GM18873 (cell line): ENCODE measurements around the gene TTLL5.

Source experiments
- ATAC-seq: cut with Tn5 transposase; IDR thresholded peaks from one replicate; pipeline ENCODE4 v1.9.1; 2021; ENCODE audit warnings: mild to moderate bottlenecking, moderate library complexity, moderate number of reproducible peaks; ENCODE audit not compliant: unreplicated experiment, low FRiP score

TTLL5 gene

DNA sequence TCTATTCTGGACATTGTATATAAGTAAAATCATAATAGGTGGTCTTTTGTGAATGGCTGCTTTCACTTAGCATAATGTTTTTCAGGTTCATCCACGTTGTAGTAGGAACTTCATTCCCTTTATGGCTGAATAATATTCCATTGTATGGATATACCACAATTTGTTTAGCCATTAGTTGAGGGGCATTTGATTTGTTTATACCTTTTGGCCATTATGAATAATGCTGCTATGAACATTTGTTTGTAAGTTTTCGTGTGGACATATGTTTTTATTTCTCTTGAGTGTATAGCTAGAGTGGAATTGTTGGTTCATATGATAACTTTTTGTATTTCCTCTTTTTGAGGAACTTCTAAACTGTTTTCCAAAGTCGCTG is 123.3 kb downstream of the TTLL5 start:
- no peak for ATAC-seq

- ATAC-seq = no peak
Observed at GRCh38 chr14:75793806-75794205, 132.8 kb downstream of the TTLL5 start.

- ATAC-seq = no peak
Observed at GRCh38 chr14:75794615-75795038, 133.6 kb downstream of the TTLL5 start.

GRCh38 chr14:75800792-75801191 is 139.7 kb downstream of the TTLL5 start:
- ATAC-seq = no peak

GRCh38 chr14:75802486-75802885 is 141.4 kb downstream of the TTLL5 start:
- no peak for ATAC-seq

GRCh38 chr14:75803765-75804164 is 142.7 kb downstream of the TTLL5 start:
- no peak for ATAC-seq

- no peak for ATAC-seq
Observed at GRCh38 chr14:75804570-75805275, 143.7 kb downstream of the TTLL5 start.

DNA sequence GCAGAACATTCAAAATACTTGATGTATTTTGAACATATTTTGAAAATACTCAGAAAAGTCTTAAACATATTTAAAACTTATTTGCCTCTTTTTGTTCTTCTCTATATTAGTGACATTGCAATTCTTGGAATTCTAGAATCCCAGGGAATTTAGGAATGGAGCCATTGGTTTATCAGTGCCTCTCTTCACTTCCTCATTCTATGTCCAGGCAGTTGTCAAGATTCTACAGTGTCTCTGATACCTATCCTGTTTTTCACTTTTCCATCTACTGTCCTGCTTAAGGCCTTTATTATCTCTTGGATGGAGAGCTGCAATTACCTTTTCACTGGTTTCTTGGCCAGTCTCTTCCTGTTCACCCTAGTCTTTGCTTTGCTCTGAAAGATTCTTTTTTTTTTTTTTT is 144.6 kb downstream of the TTLL5 start:
- ATAC-seq = no peak

DNA sequence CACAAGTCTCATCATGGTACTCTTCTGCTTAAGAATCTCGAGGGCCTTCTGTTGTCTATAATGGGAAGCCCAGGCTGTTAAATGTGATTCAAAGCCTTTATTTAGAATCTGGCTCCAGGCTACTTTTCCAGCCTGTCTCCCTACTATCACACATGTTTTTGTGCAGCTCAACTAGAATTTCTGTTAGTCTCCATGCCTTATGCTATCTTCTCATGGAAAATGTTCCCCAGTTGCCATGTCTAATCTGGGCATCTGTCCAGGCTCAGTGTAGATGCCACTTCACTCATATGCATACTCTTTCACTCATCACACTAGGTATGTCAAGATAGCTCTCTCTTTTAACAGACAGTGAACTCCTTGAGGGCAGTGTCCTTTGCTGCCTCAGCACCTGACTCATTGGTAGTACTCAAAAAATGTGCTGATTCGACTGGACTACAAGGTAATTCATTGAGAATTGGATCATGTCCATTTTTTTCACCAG is 145.3 kb downstream of the TTLL5 start:
- no peak for ATAC-seq

- ATAC-seq = no peak
Observed at GRCh38 chr14:75807667-75808360, 146.8 kb downstream of the TTLL5 start.

- no peak for ATAC-seq
Observed at GRCh38 chr14:75811136-75811829, 150.2 kb downstream of the TTLL5 start.

DNA sequence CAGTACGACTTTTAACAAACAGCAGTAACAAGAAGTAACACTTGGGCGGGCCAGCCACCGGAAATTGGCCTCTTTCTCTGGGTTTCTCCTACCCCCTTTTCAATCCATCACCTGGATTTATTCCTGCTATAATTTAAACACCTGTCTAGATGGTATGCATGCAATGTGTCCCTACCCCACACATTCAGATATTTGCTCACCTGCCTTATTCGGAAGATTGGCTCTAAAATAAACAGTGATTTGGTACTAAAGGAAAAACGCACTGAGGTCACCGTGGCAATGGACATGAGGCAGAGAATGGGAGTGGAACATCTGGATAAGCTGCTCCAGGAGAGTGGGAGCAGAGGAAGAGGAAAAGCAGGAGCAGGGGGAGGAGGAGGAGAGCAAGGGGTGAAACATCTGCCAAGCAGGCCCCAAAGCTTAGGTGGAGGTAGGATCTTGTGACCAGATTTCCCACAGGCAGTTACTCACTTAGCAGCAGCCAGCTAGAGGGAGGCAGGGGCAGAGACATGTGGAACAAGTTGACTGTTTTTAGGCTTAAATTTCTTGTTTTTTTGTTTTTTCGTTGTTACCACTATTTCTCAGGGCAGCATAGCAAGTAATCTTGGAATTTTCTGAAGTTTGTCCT is 150.9 kb downstream of the TTLL5 start:
- ATAC-seq = no peak

- no peak for ATAC-seq
Observed at GRCh38 chr14:75812622-75813021, 151.6 kb downstream of the TTLL5 start.

- no peak for ATAC-seq
Observed at GRCh38 chr14:75820761-75821160, 159.7 kb downstream of the TTLL5 start.

- no peak for ATAC-seq
Observed at GRCh38 chr14:75821831-75822521, 160.9 kb downstream of the TTLL5 start.

- no peak for ATAC-seq
Observed at GRCh38 chr14:75822522-75823141, 161.6 kb downstream of the TTLL5 start.

DNA sequence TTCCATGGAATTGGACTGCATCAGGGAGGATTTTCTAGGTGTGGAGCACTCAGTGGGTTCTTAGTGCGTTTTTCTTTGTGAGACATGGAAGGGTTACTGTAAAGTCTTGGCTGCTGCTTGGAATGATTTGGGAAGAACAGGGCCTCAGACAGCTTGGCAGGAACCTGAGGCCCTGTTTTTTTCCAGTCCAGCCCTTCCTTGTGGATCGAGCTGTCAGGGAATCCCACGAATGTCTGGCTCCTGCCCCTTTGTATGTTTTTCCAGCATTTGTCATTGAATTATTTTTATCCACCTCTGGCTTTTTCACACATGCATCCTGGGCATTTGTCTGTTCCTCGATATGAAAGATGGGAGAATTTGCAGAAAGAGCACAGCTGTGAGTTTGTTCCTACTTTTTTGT is 162.3 kb downstream of the TTLL5 start:
- no peak for ATAC-seq

GRCh38 chr14:75824318-75824717 is 163.3 kb downstream of the TTLL5 start:
- ATAC-seq = no peak

- no peak for ATAC-seq
Observed at GRCh38 chr14:75825147-75825592, 164.1 kb downstream of the TTLL5 start.

DNA sequence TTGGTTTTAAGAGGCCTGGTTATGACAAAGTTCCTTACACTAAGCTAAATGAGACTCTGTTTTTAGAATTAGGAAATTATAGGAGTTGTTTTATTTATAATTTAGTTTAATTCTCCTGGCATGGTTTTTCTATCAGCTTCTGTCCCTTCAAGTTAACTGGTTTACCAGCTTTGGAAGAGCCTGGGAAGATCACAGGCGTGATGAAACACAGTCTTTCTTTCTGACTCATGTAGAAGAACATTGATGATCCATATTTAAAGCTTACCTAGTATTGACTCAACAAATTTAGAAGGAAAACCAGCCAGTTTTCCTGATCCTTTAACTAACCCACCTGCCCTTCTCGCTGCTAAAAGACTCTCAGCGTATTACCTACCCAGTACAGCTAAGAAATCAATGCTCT is 165.6 kb downstream of the TTLL5 start:
- no peak for ATAC-seq
